ENCODE measurements around the gene TAF11L12. TPM values are rescaled to one million over a fixed set of nuclear protein-coding genes. Genes with fewer than 3 reads are reported as not detected.
"Not testable (repeated sequence)": the region's sequence is repeated elsewhere in the genome, so short reads cannot be mapped to it uniquely, and the experiment has no call there.

Gene TAF11L12
- not detected for polyA plus RNA-seq (ENCODE audit: insufficient read depth in 1 of 5, insufficient read length in 5 of 5, low replicate concordance in 1 of 5)
- long read RNA-seq, donor 1, result 0 reads
- long read RNA-seq, donor 2, result 0 reads
- long read RNA-seq, donor 3, result 0 reads
- long read RNA-seq, donor 4, result 0 reads
- long read RNA-seq, donor 5, result 0 reads
- long read RNA-seq, donor 6, result 0 reads
- long read RNA-seq, donor 7, result 0 reads
- long read RNA-seq, donor 8, result 0 reads

- not testable (repeated sequence) for DNase-seq
Observed at GRCh38 chr5:17610092-17610491, at the start of gene TAF11L12. TSS of gene TAF11L12 (plus strand) at chr5:17610392.

GRCh38 chr5:17585658-17586057 is 24.5 kb upstream of the TAF11L12 start, which contains the start of gene TAF11L7:
TSS of gene TAF11L7 (minus strand) at chr5:17585758.
- not testable (repeated sequence) for DNase-seq

GRCh38 chr5:17590860-17591259 is 19.3 kb upstream of the TAF11L12 start, which contains the start of gene TAF11L8:
TSS of gene TAF11L8 (minus strand) at chr5:17590960.
- not testable (repeated sequence) for DNase-seq

DNA sequence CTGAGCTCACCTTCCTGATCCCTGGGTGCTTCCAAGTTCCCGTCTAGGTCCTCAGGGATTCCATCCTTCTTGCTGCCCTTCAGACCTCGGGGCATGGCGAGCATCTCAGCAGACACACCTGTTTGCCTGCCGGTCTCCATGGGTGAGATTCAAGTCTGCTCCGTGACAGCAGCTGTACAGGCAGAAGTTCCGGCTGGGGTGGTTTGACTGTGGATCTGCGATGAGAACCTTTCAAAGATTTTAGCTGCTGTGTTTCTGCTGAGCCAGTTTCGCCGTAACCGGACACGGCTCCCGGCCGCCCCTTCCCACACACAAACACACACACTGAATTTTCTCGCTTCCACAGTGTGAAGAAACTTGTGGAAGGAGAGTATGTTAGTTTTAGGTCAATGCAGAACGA is 15.9 kb upstream of the TAF11L12 start, which contains the start of gene TAF11L9:
Gene TAF11L9, minus strand, starts transcription at position 140 of the 400 bp plus-strand sequence.
- not testable (repeated sequence) for DNase-seq

DNA sequence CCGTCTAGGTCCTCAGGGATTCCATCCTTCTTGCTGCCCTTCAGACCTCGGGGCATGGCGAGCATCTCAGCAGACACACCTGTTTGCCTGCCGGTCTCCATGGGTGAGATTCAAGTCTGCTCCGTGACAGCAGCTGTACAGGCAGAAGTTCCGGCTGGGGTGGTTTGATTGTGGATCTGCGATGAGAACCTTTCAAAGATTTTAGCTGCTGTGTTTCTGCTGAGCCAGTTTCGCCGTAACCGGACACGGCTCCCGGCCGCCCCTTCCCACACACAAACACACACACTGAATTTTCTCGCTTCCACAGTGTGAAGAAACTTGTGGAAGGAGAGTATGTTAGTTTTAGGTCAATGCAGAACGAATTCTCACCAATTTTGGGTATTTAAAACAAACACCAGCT is 12.5 kb upstream of the TAF11L12 start, which contains the start of gene TAF11L10:
Gene TAF11L10, minus strand, starts transcription at position 101 of the 400 bp plus-strand sequence.
- DNase-seq, result not testable (repeated sequence)

- DNase-seq, result not testable (repeated sequence)
Observed at GRCh38 chr5:17603880-17604279, 6.3 kb upstream of the TAF11L12 start, which contains the start of gene TAF11L11. TSS of gene TAF11L11 (plus strand) at chr5:17604183.

- DNase-seq, result no peak
Observed at GRCh38 chr5:17604951-17605350, 5.2 kb upstream of the TAF11L12 start.

DNA sequence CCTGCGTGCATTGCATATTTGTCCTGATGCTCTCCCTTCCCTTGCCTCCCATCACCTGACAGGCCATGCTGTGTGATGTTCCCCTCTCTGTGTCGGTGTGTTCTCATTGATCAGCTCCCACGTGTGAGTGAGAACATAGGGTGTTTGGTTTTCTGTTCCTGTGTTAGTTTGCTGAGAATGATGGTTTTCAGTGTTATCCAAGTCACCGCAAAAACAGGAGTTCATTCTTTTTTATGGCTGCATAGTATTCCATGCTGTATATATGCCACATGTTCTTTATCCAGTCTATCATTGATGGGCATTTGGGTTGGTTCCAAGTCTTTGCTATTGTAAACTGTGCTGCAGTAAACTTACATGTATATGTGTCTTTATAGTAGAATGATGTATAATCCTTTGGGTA is 2.7 kb upstream of the TAF11L12 start:
- DNase-seq, result not testable (repeated sequence)

DNA sequence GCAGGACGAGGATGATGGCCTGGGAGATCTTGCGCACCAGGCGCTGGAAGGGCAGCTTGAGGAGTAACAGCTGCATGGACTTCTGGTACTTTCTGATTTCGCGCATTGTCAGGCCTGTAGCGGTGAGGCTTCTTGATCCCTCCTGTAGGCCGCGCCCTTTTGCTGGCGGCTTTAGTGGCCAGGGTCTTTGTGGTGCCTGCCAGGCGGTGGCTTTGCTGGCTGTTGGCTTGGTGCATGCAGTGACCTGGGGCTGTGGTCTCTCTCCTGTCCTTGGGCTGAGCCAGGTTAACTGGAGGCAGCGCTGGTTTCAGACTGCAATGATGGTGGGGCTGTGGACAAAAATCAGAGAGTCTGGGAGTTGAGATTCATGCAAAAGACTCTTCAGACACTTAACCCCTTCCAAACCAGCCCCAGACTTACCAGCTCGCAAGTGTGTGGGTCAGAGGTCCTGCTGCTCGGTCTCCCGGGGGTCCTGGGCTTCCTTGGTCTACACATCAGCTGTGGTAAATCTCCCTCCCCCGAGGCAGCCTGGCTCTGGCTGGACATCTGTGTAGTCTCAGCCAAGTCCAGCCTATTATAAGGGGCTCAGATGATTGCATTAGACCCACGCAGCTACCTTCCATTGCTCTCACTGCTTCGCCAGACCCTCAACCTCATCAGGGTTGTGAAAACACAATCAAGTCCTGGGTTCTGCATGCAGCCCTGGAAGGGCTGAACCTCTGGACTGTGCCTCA is 4.8 kb downstream of the TAF11L12 start:
- DNase-seq, result no peak

GRCh38 chr5:17619354-17619753 is 9.2 kb downstream of the TAF11L12 start:
- DNase-seq, result no peak

GRCh38 chr5:17620627-17621026 is 10.4 kb downstream of the TAF11L12 start:
- no peak for DNase-seq

GRCh38 chr5:17625686-17626085 is 15.5 kb downstream of the TAF11L12 start:
- DNase-seq, result no peak

DNA sequence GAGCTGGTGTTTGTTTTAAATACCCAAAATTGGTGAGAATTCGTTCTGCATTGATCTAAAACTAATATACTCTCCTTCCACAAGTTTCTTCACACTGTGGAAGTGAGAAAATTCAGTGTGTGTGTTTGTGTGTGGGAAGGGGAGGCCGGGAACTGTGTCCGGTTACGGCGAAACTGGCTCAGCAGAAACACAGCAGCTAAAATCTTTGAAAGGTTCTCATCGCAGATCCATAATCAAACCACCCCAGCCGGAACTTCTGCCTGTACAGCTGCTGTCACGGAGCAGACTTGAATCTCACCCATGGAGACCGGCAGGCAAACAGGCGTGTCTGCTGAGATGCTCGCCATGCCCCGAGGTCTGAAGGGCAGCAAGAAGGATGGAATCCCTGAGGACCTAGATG is 21.6 kb downstream of the TAF11L12 start, which contains the start of gene TAF11L13:
Gene TAF11L13, plus strand, starts transcription at position 301 of the 400 bp plus-strand sequence.
- DNase-seq, result not testable (repeated sequence)

DNA sequence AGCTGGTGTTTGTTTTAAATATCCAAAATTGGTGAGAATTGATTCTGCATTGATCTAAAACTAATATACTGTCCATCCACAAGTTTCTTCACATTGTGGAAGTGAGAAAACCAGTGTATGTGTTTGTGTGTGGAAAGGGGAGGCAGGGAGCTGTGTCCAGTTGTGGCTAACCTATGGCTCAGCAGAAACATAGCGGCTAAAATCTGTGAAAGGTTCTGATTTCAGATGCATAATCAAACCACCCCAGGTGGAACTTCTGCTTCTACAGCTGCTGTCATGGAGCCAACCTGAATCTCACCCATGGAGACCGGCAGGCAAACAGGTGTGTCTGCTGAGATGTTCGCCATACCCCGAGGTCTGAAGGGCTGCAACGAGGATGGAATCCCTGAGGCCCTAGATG is 24.0 kb downstream of the TAF11L12 start, which contains the start of gene TAF11L14:
Gene TAF11L14, plus strand, starts transcription at position 301 of the 400 bp plus-strand sequence.
- DNase-seq, result no peak

- not testable (repeated sequence) for DNase-seq
Observed at GRCh38 chr5:17649232-17649631, 39.0 kb downstream of the TAF11L12 start.

DNA sequence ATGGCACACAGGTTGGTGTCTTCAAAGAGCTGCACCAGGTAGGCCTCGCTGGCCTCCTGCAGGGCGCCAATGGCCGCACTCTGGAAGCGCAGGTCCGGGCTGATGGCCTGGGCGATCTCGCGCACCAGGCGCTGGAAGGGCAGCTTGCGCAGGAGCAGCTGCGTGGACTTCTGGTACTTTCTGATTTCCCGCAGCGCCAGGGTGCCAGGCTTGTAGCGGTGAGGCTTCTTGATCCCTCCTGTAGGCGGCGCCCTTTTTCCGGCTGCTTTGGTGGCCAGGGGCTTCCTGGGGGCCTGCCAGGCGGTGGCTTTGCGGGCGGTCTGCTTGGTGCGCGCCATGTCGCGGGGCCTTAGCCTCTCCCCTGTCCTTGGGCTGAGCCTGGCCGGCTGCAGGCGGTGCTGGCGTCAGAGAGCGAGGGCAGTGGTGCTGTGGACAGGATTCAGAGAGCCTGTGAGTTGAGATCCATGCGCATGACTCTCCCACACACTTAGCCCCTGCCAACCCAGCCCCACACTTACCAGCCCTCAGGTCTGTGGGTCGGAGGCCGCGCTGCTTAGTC is 45.1 kb downstream of the TAF11L12 start:
- not testable (repeated sequence) for DNase-seq

- no peak for DNase-seq
Observed at GRCh38 chr5:17655921-17656320, 45.7 kb downstream of the TAF11L12 start.

Other genes with a start within 250 kb of the TAF11L12 start
- not detected for gene TAF11L2, start 112.2 kb upstream of the TAF11L12 start, polyA plus RNA-seq (ENCODE audit: insufficient read depth in 1 of 5, insufficient read length in 5 of 5, low replicate concordance in 1 of 5)
- not detected for gene TAF11L3, start 92.0 kb upstream of the TAF11L12 start, polyA plus RNA-seq (ENCODE audit: insufficient read depth in 1 of 5, insufficient read length in 5 of 5, low replicate concordance in 1 of 5)
- gene TAF11L4, start 88.6 kb upstream of the TAF11L12 start, polyA plus RNA-seq (ENCODE audit: insufficient read depth in 1 of 5, insufficient read length in 5 of 5, low replicate concordance in 1 of 5), result not detected
- not detected for gene TAF11L5, start 85.2 kb upstream of the TAF11L12 start, polyA plus RNA-seq (ENCODE audit: insufficient read depth in 1 of 5, insufficient read length in 5 of 5, low replicate concordance in 1 of 5)
- not detected for gene TAF11L6, start 81.7 kb upstream of the TAF11L12 start, polyA plus RNA-seq (ENCODE audit: insufficient read depth in 1 of 5, insufficient read length in 5 of 5, low replicate concordance in 1 of 5)
- not detected for gene TAF11L7, start 24.6 kb upstream of the TAF11L12 start, polyA plus RNA-seq (ENCODE audit: insufficient read depth in 1 of 5, insufficient read length in 5 of 5, low replicate concordance in 1 of 5)
- gene TAF11L8, start 19.4 kb upstream of the TAF11L12 start, polyA plus RNA-seq (ENCODE audit: insufficient read depth in 1 of 5, insufficient read length in 5 of 5, low replicate concordance in 1 of 5), result not detected
- not detected for gene TAF11L9, start 16.0 kb upstream of the TAF11L12 start, polyA plus RNA-seq (ENCODE audit: insufficient read depth in 1 of 5, insufficient read length in 5 of 5, low replicate concordance in 1 of 5)
- gene TAF11L10, start 12.6 kb upstream of the TAF11L12 start, polyA plus RNA-seq (ENCODE audit: insufficient read depth in 1 of 5, insufficient read length in 5 of 5, low replicate concordance in 1 of 5), result not detected
- gene TAF11L11, start 6.2 kb upstream of the TAF11L12 start, polyA plus RNA-seq (ENCODE audit: insufficient read depth in 1 of 5, insufficient read length in 5 of 5, low replicate concordance in 1 of 5), result not detected
- gene TAF11L13, start 21.7 kb downstream of the TAF11L12 start, polyA plus RNA-seq (ENCODE audit: insufficient read depth in 1 of 5, insufficient read length in 5 of 5, low replicate concordance in 1 of 5), result not detected
- not detected for gene TAF11L14, start 24.1 kb downstream of the TAF11L12 start, polyA plus RNA-seq (ENCODE audit: insufficient read depth in 1 of 5, insufficient read length in 5 of 5, low replicate concordance in 1 of 5)